Epithelial cell of proximal tubule (primary cell): Measurements from ENCODE around the gene AGO4. TPM values are rescaled to one million over a fixed set of nuclear protein-coding genes. Genes with fewer than 3 reads are reported as not detected.

Experiments used
- DNase-seq: peaks from one replicate; pipeline ENCODE4 v3.0.0-alpha.2; 2011; ENCODE audit warnings: low read depth
- H3K4me3 ChIP-seq: 2 replicates; pipeline ENCODE4 v1.5.1; 2011; ENCODE audit warnings: low read depth, mild to moderate bottlenecking, low read length
- total RNA-seq: library from RNA; depleted of rRNA; stranded (reverse); fragments of >200 nt; gene quantifications from 2 replicates; pipeline ENCODE4 v1.2.3, GENCODE V29; 2015
- TF ChIP-seq, protein P1 (sequence below): conservative IDR thresholded peaks from 2 replicates; pipeline ENCODE4 v1.5.1; 2012; ENCODE audit warnings: low read depth, mild to moderate bottlenecking, low read length

AGO4 gene
- total RNA-seq, 1 donor from 2014 or later: 5.9 TPM

DNA sequence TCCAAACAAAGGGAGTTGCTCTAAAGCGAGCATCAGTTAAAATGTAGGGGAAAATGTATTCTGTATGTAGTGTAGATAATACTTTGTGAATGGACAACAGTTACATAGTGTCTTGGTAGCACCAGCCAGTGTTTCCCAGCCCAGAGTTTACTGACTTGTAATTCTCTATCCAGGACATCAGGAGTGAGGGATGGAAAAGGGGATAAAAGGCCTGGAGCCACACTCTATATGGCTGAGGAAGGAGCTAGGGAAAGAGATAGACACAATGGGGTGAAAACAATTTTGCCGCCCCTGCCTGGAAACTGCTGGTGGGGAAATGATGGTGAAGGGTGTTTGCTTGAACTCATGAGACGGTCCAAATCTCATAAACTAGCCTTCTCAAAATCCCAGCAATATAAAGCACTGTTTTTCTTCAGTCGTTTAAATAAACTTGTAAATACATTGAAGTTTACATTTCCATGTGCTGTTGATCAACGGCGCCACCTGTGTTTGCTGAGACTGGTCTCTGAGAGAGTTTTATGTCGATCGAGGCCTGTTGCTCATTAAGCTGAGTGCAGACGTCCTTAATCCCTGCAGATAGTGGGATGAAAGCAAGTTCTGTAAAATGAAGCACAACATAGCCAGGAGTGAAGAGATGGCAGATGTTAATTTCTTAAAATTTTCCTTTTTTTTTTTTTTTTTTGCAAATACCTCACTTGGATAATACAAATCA lies 47.3 kb downstream of the AGO4 start:
- H3K4me3 ChIP-seq: no peak overlapping the region
- TF ChIP-seq, protein P1, sequence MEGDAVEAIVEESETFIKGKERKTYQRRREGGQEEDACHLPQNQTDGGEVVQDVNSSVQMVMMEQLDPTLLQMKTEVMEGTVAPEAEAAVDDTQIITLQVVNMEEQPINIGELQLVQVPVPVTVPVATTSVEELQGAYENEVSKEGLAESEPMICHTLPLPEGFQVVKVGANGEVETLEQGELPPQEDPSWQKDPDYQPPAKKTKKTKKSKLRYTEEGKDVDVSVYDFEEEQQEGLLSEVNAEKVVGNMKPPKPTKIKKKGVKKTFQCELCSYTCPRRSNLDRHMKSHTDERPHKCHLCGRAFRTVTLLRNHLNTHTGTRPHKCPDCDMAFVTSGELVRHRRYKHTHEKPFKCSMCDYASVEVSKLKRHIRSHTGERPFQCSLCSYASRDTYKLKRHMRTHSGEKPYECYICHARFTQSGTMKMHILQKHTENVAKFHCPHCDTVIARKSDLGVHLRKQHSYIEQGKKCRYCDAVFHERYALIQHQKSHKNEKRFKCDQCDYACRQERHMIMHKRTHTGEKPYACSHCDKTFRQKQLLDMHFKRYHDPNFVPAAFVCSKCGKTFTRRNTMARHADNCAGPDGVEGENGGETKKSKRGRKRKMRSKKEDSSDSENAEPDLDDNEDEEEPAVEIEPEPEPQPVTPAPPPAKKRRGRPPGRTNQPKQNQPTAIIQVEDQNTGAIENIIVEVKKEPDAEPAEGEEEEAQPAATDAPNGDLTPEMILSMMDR: no peak
- no peak for DNase-seq

GRCh38 chr1:35856964-35857363 lies 49.1 kb downstream of the AGO4 start:
- no peak overlapping the region for H3K4me3 ChIP-seq
- TF ChIP-seq, protein P1: no peak
- DNase-seq: no peak

- TF ChIP-seq, protein P1: peak; percentile 41
- no peak overlapping the region for H3K4me3 ChIP-seq
- no peak for DNase-seq
Measured at GRCh38 chr1:35857830-35858229, 50.0 kb downstream of the AGO4 start.

GRCh38 chr1:35860696-35861095 lies 52.9 kb downstream of the AGO4 start:
- no peak for DNase-seq
- TF ChIP-seq, protein P1: no peak
- H3K4me3 ChIP-seq: no peak overlapping the region

DNA sequence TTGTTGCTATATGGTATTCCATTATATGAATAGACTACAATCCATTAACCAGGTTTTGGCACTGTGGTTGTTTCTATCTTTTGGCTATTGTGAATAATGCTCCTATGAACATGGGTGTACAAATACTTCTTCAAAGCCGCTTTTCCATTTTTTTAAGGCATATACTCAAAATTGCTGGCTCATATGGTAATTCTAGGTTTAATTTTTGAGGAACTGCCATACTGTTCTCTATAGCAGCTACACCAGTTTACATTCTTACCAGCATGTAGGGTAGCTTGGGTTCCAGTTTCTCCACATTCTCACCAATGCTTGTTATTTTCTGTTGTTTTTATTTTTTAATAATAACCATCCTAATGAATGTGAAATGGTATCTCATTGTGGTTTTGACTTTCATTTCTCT lies 55.3 kb downstream of the AGO4 start:
- TF ChIP-seq, protein P1: no peak
- DNase-seq: no peak
- no peak overlapping the region for H3K4me3 ChIP-seq

- DNase-seq: no peak
- H3K4me3 ChIP-seq: no peak overlapping the region
Measured at GRCh38 chr1:35863881-35864625, 56.2 kb downstream of the AGO4 start.

More at GRCh38 chr1:35863881-35864625, 56.2 kb downstream of the AGO4 start:
- TF ChIP-seq, protein P1: no peak
